NCI-H774 (cell line): ENCODE results near the gene CACNA1I.

Source experiments
- DNase-seq: peaks from one replicate; lab custom pipeline; 2025; lab: John Stamatoyannopoulos, UW

Gene CACNA1I

DNA sequence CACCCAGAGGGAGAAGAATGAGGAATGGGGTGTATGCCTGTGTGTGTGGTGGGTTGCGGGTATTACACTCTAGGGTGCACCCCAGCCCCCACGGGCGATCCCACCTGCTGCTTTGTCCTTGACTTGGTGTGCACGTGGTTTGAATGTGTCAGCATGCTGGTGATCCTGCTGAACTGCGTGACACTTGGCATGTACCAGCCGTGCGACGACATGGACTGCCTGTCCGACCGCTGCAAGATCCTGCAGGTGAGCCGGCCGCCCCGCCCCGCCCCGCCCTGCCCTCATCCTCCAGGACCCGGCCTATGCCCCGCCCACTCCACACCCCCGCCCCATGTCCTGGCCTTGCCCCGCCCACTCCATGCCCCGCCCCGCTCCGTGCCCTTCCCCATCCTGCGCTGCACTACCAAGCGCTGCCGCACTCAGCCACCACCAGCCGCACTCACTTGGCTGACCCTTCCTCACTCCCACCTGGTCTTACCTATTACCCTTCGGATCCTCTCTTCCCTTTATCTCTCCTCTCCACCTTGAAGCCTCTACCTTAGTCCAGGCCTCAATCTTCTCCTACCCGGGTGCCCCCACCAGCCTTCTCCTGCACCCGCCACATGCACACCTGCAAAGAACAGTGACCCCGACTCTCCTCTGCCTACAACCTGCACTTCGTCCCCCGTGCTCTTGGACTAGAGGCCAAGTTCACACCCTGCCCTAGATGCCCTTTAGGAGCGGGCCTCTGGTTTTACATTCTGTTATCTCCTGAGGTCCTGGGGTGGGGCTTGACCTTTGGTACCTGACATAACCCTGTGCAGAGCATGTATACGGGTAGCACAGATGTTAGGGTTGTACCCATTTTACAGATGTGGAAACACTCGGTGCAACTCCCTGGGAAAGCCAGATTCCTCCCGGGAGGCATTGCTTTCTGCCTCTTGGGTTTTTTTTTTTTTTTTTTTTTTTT, 27.7 kb downstream of the CACNA1I start:
- peak; percentile 7 for DNase-seq

DNA sequence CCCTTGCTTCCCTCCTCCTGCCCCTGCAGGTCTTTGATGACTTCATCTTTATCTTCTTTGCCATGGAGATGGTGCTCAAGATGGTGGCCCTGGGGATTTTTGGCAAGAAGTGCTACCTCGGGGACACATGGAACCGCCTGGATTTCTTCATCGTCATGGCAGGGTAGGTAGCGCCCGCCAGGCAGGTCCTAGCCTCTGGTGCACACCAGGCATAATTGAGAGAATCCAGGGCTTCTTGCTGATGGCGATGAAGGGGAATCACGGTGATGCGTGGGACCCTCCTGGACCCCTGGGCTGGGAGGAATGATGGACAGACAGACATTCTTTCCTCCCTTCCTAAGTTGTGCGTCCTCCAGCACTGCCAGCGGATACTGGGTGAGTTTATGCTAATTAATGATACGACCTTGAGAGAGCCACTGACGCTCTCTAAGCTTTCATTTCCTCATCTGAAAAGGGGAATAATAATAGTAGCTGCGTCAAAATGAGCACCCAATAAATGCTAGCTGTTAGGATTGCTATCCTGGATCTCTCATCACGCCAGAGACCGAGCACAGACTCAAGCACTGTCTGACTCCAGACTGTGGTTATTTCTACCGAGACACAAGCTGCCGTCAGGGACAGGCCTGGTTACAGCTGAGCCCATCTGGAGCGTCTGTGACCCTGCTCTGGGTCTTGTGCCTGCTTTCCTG, 30.1 kb downstream of the CACNA1I start:
- DNase-seq: no peak

DNA sequence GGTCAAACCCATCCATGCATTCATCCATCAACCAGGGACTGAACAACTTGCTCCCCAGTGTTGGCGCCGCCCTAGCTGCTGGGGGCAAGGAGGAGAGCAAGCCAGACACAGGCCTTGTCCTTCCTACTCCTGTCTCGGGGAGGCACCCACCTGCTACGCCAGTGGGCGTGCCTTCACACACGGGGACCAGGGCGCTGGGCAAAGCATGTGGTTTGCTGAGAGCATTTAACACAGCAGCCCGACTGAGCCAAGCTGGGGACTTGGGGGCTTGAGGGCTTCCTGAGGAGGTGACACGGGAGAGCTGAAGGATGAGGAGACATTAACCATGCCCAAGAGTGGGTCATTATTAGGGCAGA, 30.6 kb downstream of the CACNA1I start:
- no peak for DNase-seq

GRCh38 chr22:39603345-39603744, 32.8 kb downstream of the CACNA1I start:
- DNase-seq: no peak

GRCh38 chr22:39610246-39610645, 39.7 kb downstream of the CACNA1I start:
- DNase-seq: no peak

DNA sequence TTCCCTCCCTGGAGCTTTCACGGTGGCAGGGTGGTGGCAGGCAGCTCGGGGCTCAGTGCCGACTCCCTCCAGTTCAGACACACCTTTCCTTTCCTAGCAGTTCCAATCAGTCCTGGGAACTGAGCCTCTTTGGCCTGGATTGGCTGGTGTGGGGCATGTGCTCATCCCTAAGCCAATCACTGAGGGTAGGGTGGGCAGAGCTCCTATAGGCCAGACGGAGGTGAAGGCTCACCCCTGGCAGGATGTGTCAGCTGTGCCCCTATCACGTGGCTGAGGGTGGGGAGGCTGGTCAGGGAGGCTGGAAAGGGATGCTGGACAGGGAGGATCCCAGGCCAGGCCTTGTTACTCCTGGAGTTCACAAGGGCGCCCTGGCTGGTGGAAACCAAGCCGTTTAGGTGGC, 40.2 kb downstream of the CACNA1I start:
- DNase-seq: no peak

GRCh38 chr22:39611360-39611759, 40.8 kb downstream of the CACNA1I start:
- no peak for DNase-seq

- no peak for DNase-seq
These were observed 42.4 kb downstream of the CACNA1I start for GRCh38 chr22:39612811-39613548.

- no peak for DNase-seq
These were observed 43.0 kb downstream of the CACNA1I start for GRCh38 chr22:39613549-39613921.

GRCh38 chr22:39614442-39614841, 43.9 kb downstream of the CACNA1I start:
- no peak for DNase-seq

DNA sequence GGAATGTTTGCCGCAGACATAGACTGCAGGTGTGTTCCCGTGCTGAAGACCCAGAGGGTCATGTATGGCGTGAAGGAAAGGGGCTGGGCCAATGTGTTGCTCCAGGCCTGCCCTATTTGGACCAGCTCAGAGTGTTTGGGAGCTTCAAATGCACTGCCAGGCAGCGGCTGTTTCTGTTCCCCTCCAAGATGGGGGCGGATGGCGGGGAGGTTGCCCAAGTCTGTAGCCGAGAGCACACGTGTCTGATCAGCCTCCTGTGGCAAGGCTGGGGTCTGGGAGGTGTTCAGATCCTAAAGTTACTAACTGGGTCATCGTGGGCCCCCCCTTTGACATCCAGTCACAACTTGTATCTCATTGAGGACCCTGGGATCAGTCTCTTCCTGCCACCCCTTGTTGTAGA, 45.5 kb downstream of the CACNA1I start:
- no peak for DNase-seq

DNA sequence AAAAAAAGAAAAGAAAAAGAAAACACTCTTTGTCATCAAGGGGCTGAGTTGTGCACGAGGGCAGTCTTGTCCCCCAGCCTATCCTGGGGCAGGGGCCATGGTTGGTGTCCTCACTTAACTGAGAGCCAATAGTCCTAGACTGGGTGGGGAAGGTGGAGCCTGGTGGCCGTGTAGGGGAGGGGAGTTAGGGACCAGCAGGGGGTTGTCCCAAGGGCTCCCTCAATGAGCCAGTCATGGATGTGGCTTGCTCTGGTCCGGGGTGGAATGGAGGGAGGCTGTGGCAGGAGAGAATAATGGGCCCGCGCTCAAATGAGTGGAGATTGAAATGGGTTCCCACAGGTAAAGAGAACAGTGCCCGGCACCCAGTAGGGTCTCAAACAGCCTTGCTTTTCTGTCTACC, 46.2 kb downstream of the CACNA1I start:
- DNase-seq: no peak

- DNase-seq: no peak
These were observed 46.8 kb downstream of the CACNA1I start for GRCh38 chr22:39617342-39617741.

GRCh38 chr22:39617970-39618757, 47.6 kb downstream of the CACNA1I start:
- DNase-seq: no peak

DNA sequence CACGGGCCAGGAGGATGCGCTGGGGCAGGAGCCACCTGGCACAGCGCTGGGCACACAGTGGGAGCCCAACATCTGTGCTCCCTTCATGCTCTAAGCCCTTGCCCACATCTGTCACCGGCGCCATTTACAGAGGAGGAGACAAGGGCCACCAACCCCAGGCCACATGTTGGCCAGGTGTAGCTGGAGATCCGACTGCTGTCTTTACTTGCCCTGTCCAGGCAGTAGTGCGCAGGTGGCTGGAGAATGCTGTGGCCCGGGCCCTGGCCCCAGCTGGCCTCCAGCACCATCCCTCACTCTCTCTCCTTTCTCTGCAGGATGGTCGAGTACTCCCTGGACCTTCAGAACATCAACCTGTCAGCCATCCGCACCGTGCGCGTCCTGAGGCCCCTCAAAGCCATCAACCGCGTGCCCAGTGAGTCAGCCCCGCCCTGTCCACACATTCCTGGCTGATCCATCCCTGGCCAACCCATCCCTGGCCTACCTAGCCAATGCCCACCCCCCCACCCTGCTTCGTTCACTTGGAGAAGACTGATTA, 48.5 kb downstream of the CACNA1I start:
- DNase-seq: no peak

- no peak for DNase-seq
These were observed 50.6 kb downstream of the CACNA1I start for GRCh38 chr22:39620924-39621690.

DNA sequence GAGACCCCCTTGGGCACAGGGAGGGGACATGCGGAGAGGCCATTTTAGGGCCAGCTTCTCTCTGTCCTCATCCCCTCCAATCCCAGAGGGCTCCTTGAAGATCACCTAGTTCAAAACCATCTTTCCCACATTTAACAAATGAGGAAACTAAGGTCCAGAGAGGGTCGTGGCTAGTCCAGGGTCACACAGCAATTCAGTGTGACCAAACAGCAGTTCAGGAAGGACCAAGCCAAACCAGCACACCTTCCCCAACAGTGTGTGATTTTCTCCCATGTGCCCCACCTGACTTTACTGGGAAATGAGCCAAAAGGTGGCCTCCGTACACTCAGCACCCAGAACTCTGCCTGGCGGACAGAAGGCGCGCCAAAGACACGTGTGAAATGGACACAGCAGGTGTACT, 51.3 kb downstream of the CACNA1I start:
- no peak for DNase-seq

DNA sequence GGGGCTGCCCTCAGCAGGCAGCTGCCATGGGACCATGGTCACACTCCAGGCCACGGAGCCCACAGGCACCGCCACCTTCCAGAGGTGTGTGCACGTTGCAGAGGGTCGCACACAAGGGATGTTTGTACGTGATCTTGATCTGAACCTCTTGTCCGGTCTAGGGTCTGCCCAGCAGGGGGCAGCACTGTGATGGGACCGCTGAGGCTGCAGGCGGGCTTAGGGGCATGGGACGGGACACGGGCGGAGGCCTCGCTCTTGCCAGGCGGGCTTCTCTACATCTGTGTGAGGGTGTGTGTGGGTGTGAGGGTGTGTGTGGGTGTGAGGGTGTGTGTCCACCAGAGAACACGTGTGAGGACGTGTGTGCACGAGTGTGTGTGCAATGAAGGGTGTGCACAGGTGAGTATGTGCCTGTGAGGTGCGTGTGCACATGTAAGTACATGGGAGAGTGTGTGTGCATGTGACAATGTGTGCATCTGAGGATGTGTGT, 52.4 kb downstream of the CACNA1I start:
- DNase-seq: no peak

GRCh38 chr22:39623603-39624500, 53.3 kb downstream of the CACNA1I start:
- no peak for DNase-seq

DNA sequence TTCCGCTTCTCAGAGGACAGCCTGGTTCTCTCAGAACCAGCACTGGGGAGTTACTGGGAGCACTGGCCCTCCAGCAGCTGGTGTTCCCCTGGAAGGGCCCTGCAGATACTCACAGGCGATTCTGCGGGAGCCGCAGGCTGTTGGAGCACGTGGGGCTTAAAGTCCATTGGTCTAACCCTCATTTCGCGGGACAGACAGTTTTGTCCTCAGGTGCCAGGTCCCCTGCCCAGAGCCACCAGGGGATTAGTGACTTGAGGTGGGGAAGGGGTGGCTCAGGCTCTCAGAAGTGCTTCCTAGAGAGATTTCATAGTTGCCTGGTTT, 53.9 kb downstream of the CACNA1I start:
- DNase-seq: no peak
